Measurements from ENCODE around the gene RTL10. TPM values are rescaled to one million over a fixed set of nuclear protein-coding genes. Genes with fewer than 3 reads are reported as not detected.

Gene RTL10
- total and polyA plus RNA-seq, 2 of the 13 experiments (the other 11 are each of a cell fraction or from before 2014, with no cell fraction given) = 14.1 to 15.8 TPM

GRCh38 chr22:19891317-19892256 is 36.9 kb upstream of the RTL10 start (continued):
- no peak for TF ChIP-seq MBD4 (IDR thresholded peaks at IDR 0.05; ENCODE audit: borderline replicate concordance, low read length)
- TF ChIP-seq ZNF75D (CRISPR knock-in tag; IDR thresholded peaks at IDR 0.05; ENCODE audit: borderline replicate concordance) = no peak
- TF ChIP-seq ZNF652 (CRISPR knock-in tag; IDR thresholded peaks at IDR 0.05; ENCODE audit: borderline replicate concordance, low read depth) = peak; percentile 94
- no peak for TF ChIP-seq ZNF709 (CRISPR knock-in tag; IDR thresholded peaks at IDR 0.05)
- 0 out of 2 replicates have a peak, but pooled peaks have one; percentile 39 for TF ChIP-seq ZNF224 (CRISPR knock-in tag; IDR thresholded peaks at IDR 0.05)
- 0 out of 2 replicates have a peak, but pooled peaks have one; percentile 21 for TF ChIP-seq ZNF761 (CRISPR knock-in tag; conservative IDR thresholded peaks at IDR 0.05)
- peak; percentile 55; the same call in 1 of the 2 replicates for TF ChIP-seq ZNF670 (CRISPR knock-in tag; IDR thresholded peaks at IDR 0.05; ENCODE audit: borderline replicate concordance)
- no peak for TF ChIP-seq DRAP1 (CRISPR knock-in tag; IDR thresholded peaks at IDR 0.05)
- no peak for TF ChIP-seq ZNF503 (CRISPR knock-in tag; IDR thresholded peaks at IDR 0.05)
- no peak for TF ChIP-seq ZBTB37 (CRISPR knock-in tag; IDR thresholded peaks at IDR 0.05)
- no peak for TF ChIP-seq CREBL2 (CRISPR knock-in tag; IDR thresholded peaks at IDR 0.05; ENCODE audit: borderline replicate concordance)
- 0 out of 2 replicates have a peak, but pooled peaks have one; percentile 76 for TF ChIP-seq SETDB1 (CRISPR knock-in tag; IDR thresholded peaks at IDR 0.05; ENCODE audit: borderline replicate concordance)
- no peak for TF ChIP-seq ZSCAN12 (CRISPR knock-in tag; IDR thresholded peaks at IDR 0.05)
- no peak for TF ChIP-seq ZBTB1 (CRISPR knock-in tag; IDR thresholded peaks at IDR 0.05; ENCODE audit: borderline replicate concordance)
- TF ChIP-seq REL (CRISPR knock-in tag; conservative IDR thresholded peaks at IDR 0.05) = no peak
- TF ChIP-seq CBX5 (CRISPR knock-in tag; IDR thresholded peaks at IDR 0.05; ENCODE audit: borderline replicate concordance) = no peak
- TF ChIP-seq HMGXB4 (CRISPR knock-in tag; IDR thresholded peaks at IDR 0.05; ENCODE audit: borderline replicate concordance in 1 of 2, low read depth in 1 of 2) = peak in 1 of 2 experiments; percentile 3; a peak in 1 of 4 replicates
- 0 out of 2 replicates have a peak, but pooled peaks have one; percentile 18 for TF ChIP-seq ZFX (CRISPR knock-in tag; IDR thresholded peaks at IDR 0.05; ENCODE audit: low read depth)
- TF ChIP-seq ZNF350 (CRISPR knock-in tag; IDR thresholded peaks at IDR 0.05; ENCODE audit: borderline replicate concordance, low read depth) = peak; percentile 52; the same call in 1 of the 2 replicates
- TF ChIP-seq ZNF282 (IDR thresholded peaks at IDR 0.05; ENCODE audit: partially characterized antibody) = no peak
- no peak for TF ChIP-seq GLMP (CRISPR knock-in tag; IDR thresholded peaks at IDR 0.05; ENCODE audit: borderline replicate concordance)

Data from HepG2 (cell line).